B cell (primary cell): ENCODE data around the gene NAV2. TPM values are rescaled to one million over a fixed set of nuclear protein-coding genes. Genes with fewer than 3 reads are reported as not detected.

Experiments used
- ATAC-seq: fragments of 200-7000 bp; cut with Tn5 transposase; one replicate; pipeline ENCODE4 v1.10.0; 2021; ENCODE audit warnings: low read depth, mild to moderate bottlenecking, moderate number of reproducible peaks, moderate library complexity
- CTCF ChIA-PET: fragments of 350-600 bp; sonication (Branson Sonifier 250); formaldehyde crosslinking; loops from one replicate; lab custom pipeline; 2021; ENCODE audit warnings: antibody characterized with exemption, inconsistent platforms; lab: Charles Lee
- POLR2A ChIA-PET: fragments of 350-600 bp; sonication (Branson Sonifier 250); formaldehyde crosslinking; loops from one replicate; lab custom pipeline; 2021; ENCODE audit warnings: antibody characterized with exemption; lab: Charles Lee
- DNase-seq: peaks from one replicate; pipeline ENCODE4 v3.0.0; 2013
- H2AFZ ChIP-seq: 2 replicates; pipeline ENCODE4 v1.6.1; 2012; ENCODE audit warnings: mild to moderate bottlenecking, low read depth, low read length; ENCODE audit not compliant: insufficient read depth, poor library complexity, severe bottlenecking
- H3K27ac ChIP-seq, 2 donors: 1 replicate in 1 of 2; 2 replicates in 1 of 2; pipeline ENCODE4 v1.5.1; 2012 to 2013; ENCODE audit warnings: low read length in 2 of 2, mild to moderate bottlenecking in 2 of 2, moderate library complexity in 1 of 2
- H3K27me3 ChIP-seq, 4 experiments: fragments of 200-600 bp in 1 of 4; sonication (generic) in 1 of 4; replicated peaks in 1 of 4; 1 replicate in 2 of 4; 2 replicates in 2 of 4; pipeline versions ENCODE4 v1.6.1 to v1.7.0; 2013 to 2016; ENCODE audit warnings: low read length in 3 of 4, mild to moderate bottlenecking in 2 of 4, mixed read lengths in 1 of 4, moderate library complexity in 1 of 4; ENCODE audit not compliant: insufficient read depth in 4 of 4, control insufficient read depth in 3 of 4; ENCODE audit errors: control extremely low read depth in 1 of 4
- H3K36me3 ChIP-seq, 2 experiments: replicated peaks in 1 of 2; 1 replicate in 1 of 2; 2 replicates in 1 of 2; pipeline versions ENCODE4 v1.6.1 to v1.7.1; 2013; ENCODE audit warnings: low read length in 1 of 2; ENCODE audit not compliant: insufficient read depth in 2 of 2, control insufficient read depth in 1 of 2; ENCODE audit errors: control extremely low read depth in 1 of 2, extremely low read depth in 1 of 2
- H3K4me1 ChIP-seq, 2 donors: fragments of 200-600 bp in 1 of 2; sonication (generic) in 1 of 2; 1 replicate in 1 of 2; 2 replicates in 1 of 2; pipeline versions ENCODE4 v1.5.1 to v1.6.1; 2013 to 2017; ENCODE audit warnings: low read length in 2 of 2; ENCODE audit not compliant: control insufficient read depth in 2 of 2, insufficient read depth in 2 of 2
- H3K4me2 ChIP-seq: replicated peaks from 2 replicates; pipeline ENCODE3; 2012; ENCODE audit warnings: mild to moderate bottlenecking, low read depth, low read length; ENCODE audit not compliant: poor library complexity, severe bottlenecking
- H3K4me3 ChIP-seq, 5 experiments: fragments of 200-600 bp in 1 of 5; sonication (generic) in 1 of 5; 1 replicate in 3 of 5; 2 replicates in 2 of 5; pipeline versions ENCODE4 v1.5.1 to v1.7.0; 2011 to 2016; ENCODE audit warnings: low read length in 4 of 5, mild to moderate bottlenecking in 4 of 5, low read depth in 2 of 5, control low read depth in 1 of 5, moderate library complexity in 1 of 5; ENCODE audit not compliant: insufficient read depth in 1 of 5; ENCODE audit errors: control extremely low read depth in 1 of 5, extremely low read depth in 1 of 5
- H3K79me2 ChIP-seq: fragments of 200-600 bp; sonication (generic); one replicate; pipeline ENCODE4 v1.6.0; 2016; ENCODE audit warnings: low read length; ENCODE audit not compliant: control insufficient read depth, insufficient read depth
- H3K9ac ChIP-seq: fragments of 200-600 bp; sonication (generic); 2 replicates; pipeline ENCODE4 v1.6.1; 2017; ENCODE audit warnings: mild to moderate bottlenecking, low read length, moderate library complexity
- H3K9me3 ChIP-seq, 3 donors: one replicate each; pipeline versions ENCODE4 v1.6.1 to v1.7.1; 2013; ENCODE audit warnings: low read length in 2 of 3; ENCODE audit not compliant: control insufficient read depth in 2 of 3, insufficient read depth in 1 of 3; ENCODE audit errors: control extremely low read depth in 1 of 3
- H4K20me1 ChIP-seq: 2 replicates; pipeline ENCODE4 v1.6.0; 2012; ENCODE audit warnings: mild to moderate bottlenecking, low read length; ENCODE audit not compliant: insufficient read depth, control insufficient read depth, poor library complexity, severe bottlenecking
- H3K27ac Mint-ChIP-seq: one replicate; pipeline ENCODE4 v1.8.0; 2021; ENCODE audit warnings: mixed read lengths
- H3K27me3 Mint-ChIP-seq: one replicate; pipeline ENCODE4 v1.8.0; 2021; ENCODE audit warnings: mixed read lengths
- H3K4me1 Mint-ChIP-seq: one replicate; pipeline ENCODE4 v1.8.0; 2021; ENCODE audit warnings: mixed read lengths
- H3K4me3 Mint-ChIP-seq: one replicate; pipeline ENCODE4 v1.8.0; 2021; ENCODE audit warnings: mixed read lengths
- H3K9me3 Mint-ChIP-seq: one replicate; pipeline ENCODE4 v1.8.0; 2022; ENCODE audit warnings: mixed read lengths; ENCODE audit not compliant: insufficient read depth
- EZH2 ChIP-seq: IDR thresholded peaks from 2 replicates; pipeline ENCODE4 v1.6.1; 2012; ENCODE audit warnings: borderline replicate concordance, low read depth, mild to moderate bottlenecking, moderate library complexity, low read length; ENCODE audit not compliant: insufficient read depth, poor library complexity, severe bottlenecking
- WGBS: methylation state at CpG from one replicate; pipeline ENCODE4 v1.1.5; 2013; ENCODE audit warnings: missing lambda C conversion rate; ENCODE audit not compliant: insufficient coverage; 5-methylcytosine and 5-hydroxymethylcytosine counted together
- intact Hi-C: fragments of 100-400 bp; cut with micrococcal nuclease; formaldehyde crosslinking; loops from one replicate; pipeline ENCODE4 v1.10.0; 2022
- polyA plus RNA-seq: library from polyadenylated mRNA; depleted of rRNA; stranded (reverse); fragments of >200 nt; gene quantifications from 2 replicates; pipeline ENCODE4 v1.2.3, GENCODE V29; 2012
- total RNA-seq, 2 donors: library from RNA; stranded (reverse); fragments of 120-200 nt in 1 of 2; gene quantifications; 1 replicate in 1 of 2; 2 replicates in 1 of 2; pipeline versions ENCODE4 v1.2.3 to v1.2.4, GENCODE V29; 2013 to 2022
- TF ChIP-seq, protein P1 (sequence below): fragments of 200-600 bp; IDR thresholded peaks from one replicate; pipeline ENCODE4 v1.8.0; 2022; ENCODE audit warnings: antibody characterized with exemption, mild to moderate bottlenecking

Gene NAV2
- total and polyA plus RNA-seq, 2 donors (not counting 1 experiment from before 2014, with no cell fraction given), result 0.82 to 22.2 TPM

- Histone ChIP-seq H3K27me3 (peaks cover 0 to 5% (median 0%) of the 10 kb centered on the region in 4 experiments), H3K4me1 (no peaks in the 10 kb centered on the region), H3K4me3 (no peak overlapping the region), H3K36me3 (no peaks in the 10 kb centered on the region), H3K9ac (no peak overlapping the region), H3K79me2 (no peaks in the 10 kb centered on the region), H3K4me2 (no peak overlapping the region), H3K27ac (no peak overlapping the region), H3K9me3 (no peaks in the 10 kb centered on the region), H4K20me1 (no peaks in the 10 kb centered on the region), H2AFZ (no peak overlapping the region)
- H3K4me3 Mint-ChIP-seq, result no peak overlapping the region
- H3K27me3 Mint-ChIP-seq, result peaks cover 4% of the 10 kb centered on the region
- DNase-seq (no peak), ATAC-seq (no peak)
- WGBS, result no CpG with 5 or more reads among the region's 2 CpGs
- intact Hi-C loops, result no loop called here
- CTCF ChIA-PET, result no interaction called here
- H3K4me1 Mint-ChIP-seq, result no peaks in the 10 kb centered on the region
- no peaks in the 10 kb centered on the region for H3K9me3 Mint-ChIP-seq
- no peak overlapping the region for H3K27ac Mint-ChIP-seq
- TF ChIP-seq EZH2, result no peak
- TF ChIP-seq, protein P1, sequence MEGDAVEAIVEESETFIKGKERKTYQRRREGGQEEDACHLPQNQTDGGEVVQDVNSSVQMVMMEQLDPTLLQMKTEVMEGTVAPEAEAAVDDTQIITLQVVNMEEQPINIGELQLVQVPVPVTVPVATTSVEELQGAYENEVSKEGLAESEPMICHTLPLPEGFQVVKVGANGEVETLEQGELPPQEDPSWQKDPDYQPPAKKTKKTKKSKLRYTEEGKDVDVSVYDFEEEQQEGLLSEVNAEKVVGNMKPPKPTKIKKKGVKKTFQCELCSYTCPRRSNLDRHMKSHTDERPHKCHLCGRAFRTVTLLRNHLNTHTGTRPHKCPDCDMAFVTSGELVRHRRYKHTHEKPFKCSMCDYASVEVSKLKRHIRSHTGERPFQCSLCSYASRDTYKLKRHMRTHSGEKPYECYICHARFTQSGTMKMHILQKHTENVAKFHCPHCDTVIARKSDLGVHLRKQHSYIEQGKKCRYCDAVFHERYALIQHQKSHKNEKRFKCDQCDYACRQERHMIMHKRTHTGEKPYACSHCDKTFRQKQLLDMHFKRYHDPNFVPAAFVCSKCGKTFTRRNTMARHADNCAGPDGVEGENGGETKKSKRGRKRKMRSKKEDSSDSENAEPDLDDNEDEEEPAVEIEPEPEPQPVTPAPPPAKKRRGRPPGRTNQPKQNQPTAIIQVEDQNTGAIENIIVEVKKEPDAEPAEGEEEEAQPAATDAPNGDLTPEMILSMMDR, result no peak
- POLR2A ChIA-PET, result no interaction called here
These were observed 217.0 kb downstream of the NAV2 start for GRCh38 chr11:19929655-19930054.

GRCh38 chr11:19931141-19931770 lies 218.6 kb downstream of the NAV2 start:
- Mint-ChIP-seq H3K9me3 (no peaks in the 10 kb centered on the region), H3K27ac (no peak overlapping the region), H3K4me3 (no peak overlapping the region), H3K27me3 (peaks cover 9% of the 10 kb centered on the region), H3K4me1 (no peaks in the 10 kb centered on the region)
- Histone ChIP-seq H4K20me1 (no peaks in the 10 kb centered on the region), H3K4me1 (no peaks in the 10 kb centered on the region), H3K9ac (no peak overlapping the region), H3K79me2 (no peaks in the 10 kb centered on the region), H2AFZ (no peak overlapping the region), H3K27ac (no peak overlapping the region), H3K4me3 (no peak overlapping the region), H3K9me3 (no peaks in the 10 kb centered on the region), H3K36me3 (no peaks in the 10 kb centered on the region), H3K4me2 (no peak overlapping the region), H3K27me3 (peaks cover 0 to 5% (median 0%) of the 10 kb centered on the region in 4 experiments)
- no peak for TF ChIP-seq EZH2
- TF ChIP-seq, protein P1, result no peak
- ChIA-PET CTCF (interaction anchor here (0.9 kb wide), 1 partner anchor 377 kb away, joined by 3 read pairs; no protein-coding TSS in a partner anchor), POLR2A (no interaction called here)
- intact Hi-C loops, result no loop called here
- ATAC-seq (no peak), DNase-seq (no peak)
- 98% methylated on average over 5 of the region's 14 CpGs for WGBS
